HEK293 (cell line): Measurements from ENCODE around the gene TPSG1.
A peak's percentile ranks its signal among the peaks of the same experiment; 100 is the strongest.

Experiments
- CTCF ChIA-PET: fragments of 350-600 bp; formaldehyde crosslinking; extraction: SDS; loops from one replicate; lab custom pipeline; 2021; ENCODE audit warnings: antibody characterized with exemption; lab: Yijun Ruan, JAX
- POLR2A ChIA-PET: fragments of 300-600 bp; formaldehyde crosslinking; extraction: SDS; loops from one replicate; lab custom pipeline; 2020; ENCODE audit warnings: antibody characterized with exemption, inconsistent platforms; lab: Yijun Ruan, JAX
- H3K27ac ChIP-seq: fragments of 200-500 bp; sonication (Bioruptor generic); 2 replicates; pipeline ENCODE4 v1.5.1; 2014; ENCODE audit warnings: low read depth, low read length, control low read depth, inconsistent platforms; ENCODE audit errors: extremely low read depth
- H3K36me3 ChIP-seq, 2 experiments: fragments of 200-500 bp in 1 of 2; sonication (Bioruptor generic) in 1 of 2; 1 replicate in 1 of 2; 2 replicates in 1 of 2; pipeline ENCODE4 v1.5.1; 2014 to 2017; ENCODE audit warnings: inconsistent platforms in 2 of 2, low read length in 2 of 2; ENCODE audit not compliant: control insufficient read depth in 2 of 2, insufficient read depth in 1 of 2
- H3K4me1 ChIP-seq: fragments of 200-500 bp; sonication (Bioruptor generic); 2 replicates; pipeline ENCODE4 v1.5.1; 2014; ENCODE audit warnings: mild to moderate bottlenecking, low read length, inconsistent platforms; ENCODE audit not compliant: control insufficient read depth, insufficient read depth
- H3K4me3 ChIP-seq: 2 replicates; pipeline ENCODE4 v1.5.1; 2011; ENCODE audit warnings: low read depth, mild to moderate bottlenecking, control low read depth, low read length, moderate library complexity
- H3K9me3 ChIP-seq: fragments of 200-500 bp; sonication (Bioruptor generic); 2 replicates; pipeline ENCODE4 v1.5.1; 2014; ENCODE audit warnings: low read depth, low read length, inconsistent platforms; ENCODE audit not compliant: control insufficient read depth, insufficient read depth
- BCL11A ChIP-seq: fragments of 450-650 bp; formaldehyde crosslinking; IDR thresholded peaks from 2 replicates; pipeline ENCODE4 v1.5.1; 2016; ENCODE audit warnings: low read depth, missing biosample characterization, missing genetic modification characterization
- EGR2 ChIP-seq: fragments of 450-650 bp; formaldehyde crosslinking; IDR thresholded peaks from 2 replicates; pipeline ENCODE4 v1.5.1; 2016; ENCODE audit warnings: low read depth, missing biosample characterization, missing genetic modification characterization
- GLIS1 ChIP-seq: fragments of 450-650 bp; formaldehyde crosslinking; IDR thresholded peaks from 2 replicates; pipeline ENCODE4 v1.5.1; 2016; ENCODE audit warnings: missing biosample characterization, missing genetic modification characterization
- GLIS2 ChIP-seq: fragments of 450-650 bp; formaldehyde crosslinking; IDR thresholded peaks from 2 replicates; pipeline ENCODE4 v1.5.1; 2016; ENCODE audit warnings: missing biosample characterization, missing genetic modification characterization
- HOXC10 ChIP-seq: sonication (generic); formaldehyde crosslinking; IDR thresholded peaks from 2 replicates; pipeline ENCODE4 v1.8.1; 2023; ENCODE audit warnings: mild to moderate bottlenecking, missing genetic modification reagents
- KLF1 ChIP-seq: fragments of 450-650 bp; formaldehyde crosslinking; IDR thresholded peaks from 2 replicates; pipeline ENCODE4 v1.5.1; 2016; ENCODE audit warnings: missing biosample characterization, missing genetic modification characterization
- KLF7 ChIP-seq: fragments of 450-650 bp; formaldehyde crosslinking; IDR thresholded peaks from 2 replicates; pipeline ENCODE4 v1.5.1; 2016; ENCODE audit warnings: missing biosample characterization, missing genetic modification characterization, borderline replicate concordance
- ZIC2 ChIP-seq: fragments of 450-650 bp; formaldehyde crosslinking; IDR thresholded peaks from 2 replicates; pipeline ENCODE4 v1.5.1; 2016; ENCODE audit warnings: missing biosample characterization, missing genetic modification characterization
- ZNF169 ChIP-seq: fragments of 450-650 bp; formaldehyde crosslinking; IDR thresholded peaks from 2 replicates; pipeline ENCODE4 v1.5.1; 2016; ENCODE audit warnings: missing biosample characterization, missing genetic modification characterization
- ZNF211 ChIP-seq: fragments of 450-650 bp; formaldehyde crosslinking; IDR thresholded peaks from 2 replicates; pipeline ENCODE4 v1.5.1; 2016; ENCODE audit warnings: low read depth, missing biosample characterization, missing genetic modification characterization
- ZNF24 ChIP-seq: fragments of 450-650 bp; formaldehyde crosslinking; IDR thresholded peaks from 2 replicates; pipeline ENCODE4 v1.5.1; 2016; ENCODE audit warnings: missing biosample characterization, missing genetic modification characterization
- ZNF274 ChIP-seq, 2 experiments: fragments of 200-500 bp in 1 of 2; fragments of 450-650 bp in 1 of 2; sonication (Bioruptor generic) in 1 of 2; formaldehyde crosslinking in 1 of 2; IDR thresholded peaks; 2 replicates each; pipeline versions ENCODE4 v1.5.1 to v1.6.1; 2014 to 2016; ENCODE audit warnings: borderline replicate concordance in 1 of 2, inconsistent platforms in 1 of 2, low read length in 1 of 2, missing biosample characterization in 1 of 2, missing genetic modification characterization in 1 of 2
- ZNF311 ChIP-seq: fragments of 450-650 bp; formaldehyde crosslinking; IDR thresholded peaks from 2 replicates; pipeline ENCODE4 v1.5.1; 2017; ENCODE audit warnings: missing biosample characterization, missing genetic modification characterization, borderline replicate concordance
- ZNF335 ChIP-seq: fragments of 450-650 bp; formaldehyde crosslinking; conservative IDR thresholded peaks from 2 replicates; pipeline ENCODE4 v1.5.1; 2016; ENCODE audit warnings: missing biosample characterization, missing genetic modification characterization
- ZNF558 ChIP-seq: fragments of 450-650 bp; formaldehyde crosslinking; IDR thresholded peaks from 2 replicates; pipeline ENCODE4 v1.5.1; 2016; ENCODE audit warnings: missing biosample characterization, missing genetic modification characterization
- ZXDB ChIP-seq: fragments of 450-650 bp; formaldehyde crosslinking; IDR thresholded peaks from 2 replicates; pipeline ENCODE4 v1.5.1; 2016; ENCODE audit warnings: missing biosample characterization, missing genetic modification characterization
- TF ChIP-seq, protein P1 (sequence below): fragments of 450-650 bp; IDR thresholded peaks from 2 replicates; pipeline ENCODE4 v1.5.1; 2018; ENCODE audit warnings: missing biosample characterization, mild to moderate bottlenecking, missing genetic modification characterization
- TF ChIP-seq, protein P2 (sequence below): fragments of 450-650 bp; formaldehyde crosslinking; IDR thresholded peaks from 2 replicates; pipeline ENCODE4 v1.5.1; 2016; ENCODE audit warnings: missing biosample characterization, missing genetic modification characterization
- TF ChIP-seq, protein P3 (sequence below): fragments of 450-650 bp; formaldehyde crosslinking; IDR thresholded peaks from 2 replicates; pipeline ENCODE4 v1.5.1; 2017; ENCODE audit warnings: missing biosample characterization, missing genetic modification characterization
- TF ChIP-seq, protein P4 (sequence below): fragments of 450-650 bp; formaldehyde crosslinking; IDR thresholded peaks from 2 replicates; pipeline ENCODE4 v1.5.1; 2016; ENCODE audit warnings: missing biosample characterization, missing genetic modification characterization
- TF ChIP-seq, protein P5 (sequence below): fragments of 450-650 bp; formaldehyde crosslinking; IDR thresholded peaks from 2 replicates; pipeline ENCODE4 v1.5.1; 2017; ENCODE audit warnings: missing biosample characterization, missing genetic modification characterization

Gene TPSG1

DNA sequence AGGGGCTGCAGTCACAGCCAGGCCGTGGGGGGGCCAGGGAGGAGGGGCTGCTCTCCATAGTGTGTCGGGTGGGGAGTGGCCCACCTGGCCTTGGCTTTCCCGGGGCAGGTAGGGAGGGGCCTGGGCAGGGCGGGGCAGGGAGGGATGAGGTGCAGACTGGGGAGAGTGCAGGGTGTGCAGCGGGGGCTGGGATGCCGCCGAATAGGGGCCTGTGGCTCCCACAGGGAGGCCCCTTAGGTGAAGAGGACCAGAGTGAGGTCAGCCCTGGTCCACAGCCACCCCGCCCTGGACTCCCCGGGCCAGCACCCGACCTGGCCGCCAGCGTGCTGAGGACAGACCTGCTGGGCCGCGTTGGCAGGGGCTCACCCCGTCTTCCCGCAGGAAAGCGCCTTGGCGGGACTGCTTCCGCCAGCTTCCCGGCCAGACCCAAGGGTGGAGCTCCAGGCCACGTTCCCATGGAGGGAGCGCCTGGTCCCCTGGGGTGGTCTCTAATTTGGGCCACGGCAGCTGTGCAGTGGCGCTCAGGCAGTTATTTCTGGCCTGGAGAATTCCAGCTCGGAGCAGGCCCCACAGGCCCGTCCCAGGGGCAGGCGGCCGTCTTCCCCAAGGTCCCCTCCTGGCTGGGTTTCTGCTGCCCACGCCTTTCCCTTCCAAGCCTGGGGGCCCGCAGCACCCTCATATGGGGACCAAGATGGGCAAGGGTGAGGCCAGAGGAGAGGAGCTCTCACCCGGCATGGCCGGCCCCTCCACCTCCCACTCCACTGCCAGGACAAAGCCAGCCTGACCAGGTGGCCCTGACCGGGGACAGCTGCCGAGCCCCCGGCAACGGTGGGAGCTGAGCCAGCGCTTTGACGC is 44.3 kb downstream of the TPSG1 start:
- POLR2A ChIA-PET = no interaction called here
- no peaks in the 10 kb centered on the region for H3K36me3 ChIP-seq
- CTCF ChIA-PET = interaction anchor here (0.6 to 1.9 kb wide), 7 partner anchors 14 to 194 kb away, joined by 3 to 5 read pairs (median 4); no protein-coding TSS in a partner anchor
- TF ChIP-seq ZNF311 (tag by site-specific recombination) (no peak), ZNF558 (tag by site-specific recombination) (no peak), ZNF274 (IDR thresholded peaks at IDR 0.05; ENCODE audit: low read length) (no peak), ZNF274 (tag by site-specific recombination; IDR thresholded peaks at IDR 0.05; ENCODE audit: borderline replicate concordance) (no peak), ZXDB (tag by site-specific recombination) (no peak), EGR2 (tag by site-specific recombination) (no peak), GLIS2 (tag by site-specific recombination) (0 out of 2 replicates have a peak, but pooled peaks have one; percentile 20), ZNF211 (tag by site-specific recombination) (no peak), ZNF169 (tag by site-specific recombination) (no peak), BCL11A (tag by site-specific recombination) (no peak), ZIC2 (tag by site-specific recombination) (peak; percentile 29; the same call in 1 of the 2 replicates), ZNF24 (tag by site-specific recombination) (no peak), ZNF335 (tag by site-specific recombination) (no peak), HOXC10 (no peak), KLF1 (peak; percentile 85), GLIS1 (tag by site-specific recombination) (no peak), KLF7 (no peak)
- TF ChIP-seq, protein P1, sequence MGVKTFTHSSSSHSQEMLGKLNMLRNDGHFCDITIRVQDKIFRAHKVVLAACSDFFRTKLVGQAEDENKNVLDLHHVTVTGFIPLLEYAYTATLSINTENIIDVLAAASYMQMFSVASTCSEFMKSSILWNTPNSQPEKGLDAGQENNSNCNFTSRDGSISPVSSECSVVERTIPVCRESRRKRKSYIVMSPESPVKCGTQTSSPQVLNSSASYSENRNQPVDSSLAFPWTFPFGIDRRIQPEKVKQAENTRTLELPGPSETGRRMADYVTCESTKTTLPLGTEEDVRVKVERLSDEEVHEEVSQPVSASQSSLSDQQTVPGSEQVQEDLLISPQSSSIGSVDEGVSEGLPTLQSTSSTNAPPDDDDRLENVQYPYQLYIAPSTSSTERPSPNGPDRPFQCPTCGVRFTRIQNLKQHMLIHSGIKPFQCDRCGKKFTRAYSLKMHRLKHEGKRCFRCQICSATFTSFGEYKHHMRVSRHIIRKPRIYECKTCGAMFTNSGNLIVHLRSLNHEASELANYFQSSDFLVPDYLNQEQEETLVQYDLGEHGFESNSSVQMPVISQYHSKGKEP (tag by site-specific recombination) = no peak
- TF ChIP-seq, protein P2, sequence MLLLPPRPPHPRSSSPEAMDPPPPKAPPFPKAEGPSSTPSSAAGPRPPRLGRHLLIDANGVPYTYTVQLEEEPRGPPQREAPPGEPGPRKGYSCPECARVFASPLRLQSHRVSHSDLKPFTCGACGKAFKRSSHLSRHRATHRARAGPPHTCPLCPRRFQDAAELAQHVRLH (tag by site-specific recombination) = no peak
- TF ChIP-seq, protein P3, sequence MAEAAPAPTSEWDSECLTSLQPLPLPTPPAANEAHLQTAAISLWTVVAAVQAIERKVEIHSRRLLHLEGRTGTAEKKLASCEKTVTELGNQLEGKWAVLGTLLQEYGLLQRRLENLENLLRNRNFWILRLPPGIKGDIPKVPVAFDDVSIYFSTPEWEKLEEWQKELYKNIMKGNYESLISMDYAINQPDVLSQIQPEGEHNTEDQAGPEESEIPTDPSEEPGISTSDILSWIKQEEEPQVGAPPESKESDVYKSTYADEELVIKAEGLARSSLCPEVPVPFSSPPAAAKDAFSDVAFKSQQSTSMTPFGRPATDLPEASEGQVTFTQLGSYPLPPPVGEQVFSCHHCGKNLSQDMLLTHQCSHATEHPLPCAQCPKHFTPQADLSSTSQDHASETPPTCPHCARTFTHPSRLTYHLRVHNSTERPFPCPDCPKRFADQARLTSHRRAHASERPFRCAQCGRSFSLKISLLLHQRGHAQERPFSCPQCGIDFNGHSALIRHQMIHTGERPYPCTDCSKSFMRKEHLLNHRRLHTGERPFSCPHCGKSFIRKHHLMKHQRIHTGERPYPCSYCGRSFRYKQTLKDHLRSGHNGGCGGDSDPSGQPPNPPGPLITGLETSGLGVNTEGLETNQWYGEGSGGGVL (tag by site-specific recombination) = no peak
- TF ChIP-seq, protein P4, sequence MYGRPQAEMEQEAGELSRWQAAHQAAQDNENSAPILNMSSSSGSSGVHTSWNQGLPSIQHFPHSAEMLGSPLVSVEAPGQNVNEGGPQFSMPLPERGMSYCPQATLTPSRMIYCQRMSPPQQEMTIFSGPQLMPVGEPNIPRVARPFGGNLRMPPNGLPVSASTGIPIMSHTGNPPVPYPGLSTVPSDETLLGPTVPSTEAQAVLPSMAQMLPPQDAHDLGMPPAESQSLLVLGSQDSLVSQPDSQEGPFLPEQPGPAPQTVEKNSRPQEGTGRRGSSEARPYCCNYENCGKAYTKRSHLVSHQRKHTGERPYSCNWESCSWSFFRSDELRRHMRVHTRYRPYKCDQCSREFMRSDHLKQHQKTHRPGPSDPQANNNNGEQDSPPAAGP (tag by site-specific recombination) = peak; percentile 94
- TF ChIP-seq, protein P5, sequence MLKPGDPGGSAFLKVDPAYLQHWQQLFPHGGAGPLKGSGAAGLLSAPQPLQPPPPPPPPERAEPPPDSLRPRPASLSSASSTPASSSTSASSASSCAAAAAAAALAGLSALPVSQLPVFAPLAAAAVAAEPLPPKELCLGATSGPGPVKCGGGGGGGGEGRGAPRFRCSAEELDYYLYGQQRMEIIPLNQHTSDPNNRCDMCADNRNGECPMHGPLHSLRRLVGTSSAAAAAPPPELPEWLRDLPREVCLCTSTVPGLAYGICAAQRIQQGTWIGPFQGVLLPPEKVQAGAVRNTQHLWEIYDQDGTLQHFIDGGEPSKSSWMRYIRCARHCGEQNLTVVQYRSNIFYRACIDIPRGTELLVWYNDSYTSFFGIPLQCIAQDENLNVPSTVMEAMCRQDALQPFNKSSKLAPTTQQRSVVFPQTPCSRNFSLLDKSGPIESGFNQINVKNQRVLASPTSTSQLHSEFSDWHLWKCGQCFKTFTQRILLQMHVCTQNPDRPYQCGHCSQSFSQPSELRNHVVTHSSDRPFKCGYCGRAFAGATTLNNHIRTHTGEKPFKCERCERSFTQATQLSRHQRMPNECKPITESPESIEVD = no peak
- H3K27ac ChIP-seq = no peak overlapping the region
- peaks cover 3% of the 10 kb centered on the region; the same call in 1 of the 2 replicates for H3K4me1 ChIP-seq
- no peak overlapping the region for H3K4me3 ChIP-seq
- no peaks in the 10 kb centered on the region for H3K9me3 ChIP-seq
